Ascending aorta (tissue), 2 donors: ENCODE measurements around the gene IFT43. TPM values are rescaled to one million over a fixed set of nuclear protein-coding genes. Genes with fewer than 3 reads are reported as not detected.
A peak's percentile ranks its signal among the peaks of the same experiment; 100 is the strongest.

Source experiments
- DNase-seq, 2 donors: peaks; one replicate each; pipeline ENCODE4 v3.0.0-alpha.2; 2019; ENCODE audit warnings: low spot score in 2 of 2
- H3K27ac ChIP-seq, 2 donors: fragments of 200-600 bp; sonication (generic); one replicate each; pipeline ENCODE4 v1.5.1; 2016 to 2017; ENCODE audit warnings: mild to moderate bottlenecking in 1 of 2
- H3K27me3 ChIP-seq: fragments of 200-600 bp; sonication (generic); one replicate; pipeline ENCODE4 v1.5.1; 2017
- H3K36me3 ChIP-seq, 2 donors: fragments of 200-600 bp; sonication (generic); one replicate each; pipeline ENCODE4 v1.5.1; 2016
- H3K4me1 ChIP-seq, 2 donors: fragments of 200-600 bp; sonication (generic); one replicate each; pipeline ENCODE4 v1.5.1; 2016 to 2017; ENCODE audit warnings: mild to moderate bottlenecking in 1 of 2
- H3K4me3 ChIP-seq, 2 donors: fragments of 200-600 bp; sonication (generic); one replicate each; pipeline ENCODE4 v1.5.1; 2016 to 2017; ENCODE audit warnings: mild to moderate bottlenecking in 1 of 2
- H3K9me3 ChIP-seq, 2 donors: fragments of 200-600 bp; sonication (generic); one replicate each; pipeline ENCODE4 v1.5.1; 2016
- intact Hi-C: fragments of 100-400 bp; cut with DNase I; formaldehyde crosslinking; loops from one replicate; pipeline ENCODE4 v1.15.1; 2023
- total RNA-seq: library from RNA; depleted of rRNA; stranded (reverse); fragments of >200 nt; gene quantifications from one replicate; pipeline ENCODE4 v1.1.0, GENCODE V29; 2016
- TF ChIP-seq, protein P1 (sequence below), 3 experiments: fragments of 200-600 bp in 2 of 3; fragments of 450-650 bp in 1 of 3; sonication (generic) in 2 of 3; IDR thresholded peaks; one replicate each; pipeline ENCODE4 v1.5.1; 2016 to 2019; ENCODE audit warnings: antibody characterized with exemption in 3 of 3, mild to moderate bottlenecking in 1 of 3, moderate library complexity in 1 of 3

Gene IFT43
- total RNA-seq, 1 donor from 2014 or later = 84.0 TPM

DNA sequence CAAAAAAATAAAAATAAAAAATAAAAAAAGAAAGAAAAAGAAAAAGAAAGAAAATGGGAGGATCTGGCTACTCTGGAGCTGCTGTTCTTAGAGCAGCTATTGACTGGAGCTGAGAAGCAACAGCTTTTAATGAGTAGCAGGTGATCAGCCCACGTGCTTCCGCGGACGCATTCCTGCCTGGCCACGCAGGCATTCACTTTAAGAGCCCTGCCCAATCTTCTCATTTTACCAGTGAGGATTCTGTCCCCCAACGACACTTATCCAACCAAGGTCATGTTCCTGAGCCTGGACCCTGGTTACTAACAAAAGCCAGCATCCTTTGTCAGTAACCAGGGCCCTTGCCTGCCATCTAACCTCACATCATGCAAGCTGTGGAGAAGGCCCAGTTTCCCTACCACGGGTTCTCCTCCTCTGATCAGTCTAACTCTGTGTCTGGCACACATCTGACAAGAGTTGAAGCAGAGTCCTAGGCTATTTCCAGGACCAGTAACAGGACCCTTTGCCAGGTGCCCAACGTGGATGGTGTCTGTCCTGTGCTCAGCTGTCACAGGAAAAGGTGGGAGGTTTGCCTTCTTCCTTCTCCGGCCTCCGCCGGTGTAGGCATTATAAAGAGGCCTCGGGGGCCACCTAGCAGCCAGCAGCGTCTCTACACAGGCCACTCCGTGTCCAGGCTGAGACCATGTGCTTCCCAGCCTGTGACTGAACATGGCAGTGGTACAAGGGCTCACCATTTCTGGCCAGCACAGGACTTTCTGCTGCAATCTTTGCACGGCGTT, 105.2 kb downstream of the IFT43 start:
- intact Hi-C loops = no loop called here
- H3K4me1 ChIP-seq = no peaks in the 10 kb centered on the region
- DNase-seq = no peak
- no peak overlapping the region for H3K27ac ChIP-seq
- H3K36me3 ChIP-seq = no peaks in the 10 kb centered on the region
- H3K4me3 ChIP-seq = no peak overlapping the region
- H3K9me3 ChIP-seq = no peaks in the 10 kb centered on the region
- no peaks in the 10 kb centered on the region for H3K27me3 ChIP-seq
- TF ChIP-seq, protein P1, sequence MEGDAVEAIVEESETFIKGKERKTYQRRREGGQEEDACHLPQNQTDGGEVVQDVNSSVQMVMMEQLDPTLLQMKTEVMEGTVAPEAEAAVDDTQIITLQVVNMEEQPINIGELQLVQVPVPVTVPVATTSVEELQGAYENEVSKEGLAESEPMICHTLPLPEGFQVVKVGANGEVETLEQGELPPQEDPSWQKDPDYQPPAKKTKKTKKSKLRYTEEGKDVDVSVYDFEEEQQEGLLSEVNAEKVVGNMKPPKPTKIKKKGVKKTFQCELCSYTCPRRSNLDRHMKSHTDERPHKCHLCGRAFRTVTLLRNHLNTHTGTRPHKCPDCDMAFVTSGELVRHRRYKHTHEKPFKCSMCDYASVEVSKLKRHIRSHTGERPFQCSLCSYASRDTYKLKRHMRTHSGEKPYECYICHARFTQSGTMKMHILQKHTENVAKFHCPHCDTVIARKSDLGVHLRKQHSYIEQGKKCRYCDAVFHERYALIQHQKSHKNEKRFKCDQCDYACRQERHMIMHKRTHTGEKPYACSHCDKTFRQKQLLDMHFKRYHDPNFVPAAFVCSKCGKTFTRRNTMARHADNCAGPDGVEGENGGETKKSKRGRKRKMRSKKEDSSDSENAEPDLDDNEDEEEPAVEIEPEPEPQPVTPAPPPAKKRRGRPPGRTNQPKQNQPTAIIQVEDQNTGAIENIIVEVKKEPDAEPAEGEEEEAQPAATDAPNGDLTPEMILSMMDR (IDR thresholded peaks at IDR 0.05) = peak in 1 of 3 experiments; percentile 28

DNA sequence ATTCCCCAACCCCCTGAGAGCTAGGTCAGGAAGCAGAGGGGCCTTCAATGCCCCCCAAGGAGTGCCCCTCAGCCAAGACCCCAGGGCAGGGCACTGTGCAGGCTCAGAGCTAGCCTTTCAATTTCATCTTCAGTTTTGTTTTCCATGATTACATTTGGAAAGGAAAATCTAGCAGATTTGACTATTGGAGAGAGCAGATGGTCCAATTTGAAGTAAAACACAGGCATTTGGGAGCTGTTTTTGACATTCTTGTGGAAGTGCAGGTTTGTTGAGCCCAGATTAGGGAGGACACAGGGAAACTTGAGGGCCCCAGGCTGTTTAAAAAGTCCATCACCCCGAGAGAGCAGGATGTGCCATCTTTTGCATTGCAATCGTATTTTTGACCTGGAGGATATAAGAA, 107.5 kb downstream of the IFT43 start:
- Histone ChIP-seq H3K27ac (no peak overlapping the region), H3K4me3 (no peak overlapping the region), H3K27me3 (no peaks in the 10 kb centered on the region), H3K36me3 (no peaks in the 10 kb centered on the region), H3K4me1 (no peaks in the 10 kb centered on the region), H3K9me3 (no peaks in the 10 kb centered on the region)
- DNase-seq = no peak
- intact Hi-C loops = no loop called here
- TF ChIP-seq, protein P1 (IDR thresholded peaks at IDR 0.05) = no peak

DNA sequence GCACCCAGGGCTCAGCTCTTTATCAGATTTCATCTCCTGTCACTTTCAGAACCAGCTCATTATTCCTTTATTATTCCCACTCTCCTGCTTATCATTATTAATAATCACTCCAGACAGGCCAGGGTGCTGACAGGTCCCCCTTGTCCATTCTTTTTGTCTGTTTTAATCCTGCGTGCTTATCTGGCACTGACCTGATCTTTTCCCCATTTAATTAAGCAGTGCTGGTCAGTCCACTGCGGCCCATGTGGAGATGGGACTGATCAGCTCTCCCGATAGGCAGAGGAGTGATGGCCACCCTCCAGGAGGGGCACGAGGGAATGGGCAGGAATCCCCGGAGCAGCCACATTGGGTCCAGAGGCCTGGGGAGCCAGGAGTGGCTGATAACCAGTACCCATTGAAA, 110.7 kb downstream of the IFT43 start:
- TF ChIP-seq, protein P1 (IDR thresholded peaks at IDR 0.05) = no peak
- H3K4me3 ChIP-seq = no peak overlapping the region
- H3K27ac ChIP-seq = no peak overlapping the region
- H3K36me3 ChIP-seq = no peaks in the 10 kb centered on the region
- no peak for DNase-seq
- H3K27me3 ChIP-seq = no peaks in the 10 kb centered on the region
- intact Hi-C loops = no loop called here
- no peaks in the 10 kb centered on the region for H3K4me1 ChIP-seq
- H3K9me3 ChIP-seq = no peaks in the 10 kb centered on the region

DNA sequence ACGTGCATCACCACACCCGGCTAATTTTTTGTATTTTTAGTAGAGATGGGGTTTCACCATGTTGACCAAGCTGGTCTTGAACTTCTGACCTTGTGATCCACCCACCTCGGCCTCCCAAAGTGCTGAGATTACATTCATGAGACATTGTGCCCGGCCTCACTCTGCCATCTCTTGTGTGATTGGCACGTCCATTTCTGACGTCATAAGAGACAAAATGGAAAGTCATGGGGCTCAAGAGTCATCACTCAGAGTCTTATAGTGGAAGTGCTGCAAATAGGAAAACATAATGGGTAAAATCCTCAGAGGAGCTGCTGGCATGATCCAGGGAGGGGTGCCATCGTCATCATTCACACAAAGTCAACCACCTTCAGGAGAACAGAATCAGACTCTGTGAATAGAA, 112.0 kb downstream of the IFT43 start:
- Histone ChIP-seq H3K27me3 (no peaks in the 10 kb centered on the region), H3K9me3 (no peaks in the 10 kb centered on the region), H3K4me3 (no peak overlapping the region), H3K4me1 (no peaks in the 10 kb centered on the region), H3K27ac (no peak overlapping the region), H3K36me3 (no peaks in the 10 kb centered on the region)
- DNase-seq = no peak
- TF ChIP-seq, protein P1 (IDR thresholded peaks at IDR 0.05) = no peak
- intact Hi-C loops = no loop called here

DNA sequence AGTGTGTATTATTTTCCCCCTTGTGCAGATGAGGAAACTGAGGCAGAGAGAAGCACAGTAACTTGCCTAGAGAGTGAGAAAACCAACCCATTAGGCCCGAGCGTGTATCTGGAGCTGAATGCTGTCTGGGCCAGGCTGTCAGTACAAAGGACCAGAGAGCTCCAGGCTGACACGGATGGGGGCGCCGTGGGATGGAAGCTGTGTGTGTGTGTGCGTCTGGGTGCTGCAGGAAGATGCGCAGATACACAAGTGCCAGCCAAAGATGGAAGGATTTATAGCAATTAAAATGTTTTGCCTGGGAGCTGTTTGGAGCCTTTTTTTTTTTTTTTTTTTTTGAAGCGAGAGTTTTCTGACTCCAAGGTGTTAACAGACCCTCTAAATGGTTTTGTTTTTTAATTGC, 112.5 kb downstream of the IFT43 start:
- TF ChIP-seq, protein P1 (IDR thresholded peaks at IDR 0.05) = no peak
- H3K36me3 ChIP-seq = no peaks in the 10 kb centered on the region
- intact Hi-C loops = no loop called here
- no peak overlapping the region for H3K27ac ChIP-seq
- no peak for DNase-seq
- H3K4me1 ChIP-seq = no peaks in the 10 kb centered on the region
- no peaks in the 10 kb centered on the region for H3K9me3 ChIP-seq
- no peak overlapping the region for H3K4me3 ChIP-seq
- H3K27me3 ChIP-seq = no peaks in the 10 kb centered on the region
